ENCODE results near the gene AQP7.

DNA sequence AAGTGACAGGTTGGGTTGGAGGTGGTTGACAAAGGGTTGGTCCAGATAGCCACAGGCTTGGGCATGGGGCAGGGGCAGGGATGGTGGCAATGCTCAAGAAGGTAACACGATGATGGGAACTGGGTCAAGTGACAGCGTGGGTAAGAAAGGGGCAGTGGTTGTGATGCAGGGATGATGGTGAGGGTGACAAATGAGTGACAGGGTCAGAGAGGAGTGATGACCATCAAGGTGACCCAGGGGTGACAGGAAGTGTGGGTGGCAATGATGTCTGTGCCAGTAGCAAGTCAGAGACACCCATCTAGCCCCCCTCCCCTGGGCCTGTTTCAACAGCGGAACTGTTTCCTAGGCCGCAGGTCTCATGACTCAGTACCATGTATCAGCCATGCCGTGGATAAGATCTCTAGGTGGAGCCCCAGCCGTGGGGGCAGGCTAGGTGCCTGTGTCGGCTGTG is 24.5 kb upstream of the AQP7 start:
- TF ChIP-seq, protein P1, sequence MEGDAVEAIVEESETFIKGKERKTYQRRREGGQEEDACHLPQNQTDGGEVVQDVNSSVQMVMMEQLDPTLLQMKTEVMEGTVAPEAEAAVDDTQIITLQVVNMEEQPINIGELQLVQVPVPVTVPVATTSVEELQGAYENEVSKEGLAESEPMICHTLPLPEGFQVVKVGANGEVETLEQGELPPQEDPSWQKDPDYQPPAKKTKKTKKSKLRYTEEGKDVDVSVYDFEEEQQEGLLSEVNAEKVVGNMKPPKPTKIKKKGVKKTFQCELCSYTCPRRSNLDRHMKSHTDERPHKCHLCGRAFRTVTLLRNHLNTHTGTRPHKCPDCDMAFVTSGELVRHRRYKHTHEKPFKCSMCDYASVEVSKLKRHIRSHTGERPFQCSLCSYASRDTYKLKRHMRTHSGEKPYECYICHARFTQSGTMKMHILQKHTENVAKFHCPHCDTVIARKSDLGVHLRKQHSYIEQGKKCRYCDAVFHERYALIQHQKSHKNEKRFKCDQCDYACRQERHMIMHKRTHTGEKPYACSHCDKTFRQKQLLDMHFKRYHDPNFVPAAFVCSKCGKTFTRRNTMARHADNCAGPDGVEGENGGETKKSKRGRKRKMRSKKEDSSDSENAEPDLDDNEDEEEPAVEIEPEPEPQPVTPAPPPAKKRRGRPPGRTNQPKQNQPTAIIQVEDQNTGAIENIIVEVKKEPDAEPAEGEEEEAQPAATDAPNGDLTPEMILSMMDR (IDR thresholded peaks at IDR 0.05; ENCODE audit: insufficient read depth, low read length, poor library complexity, severe bottlenecking): no peak
- no peak for TF ChIP-seq EZH2phosphoT487 (conservative IDR thresholded peaks at IDR 0.05; ENCODE audit: low read length)

Data from SU-DHL-6 (cell line).